ENCODE measurements around the gene CCRL2. TPM values are rescaled to one million over a fixed set of nuclear protein-coding genes. Genes with fewer than 3 reads are reported as not detected.

Gene CCRL2
- total RNA-seq, 4 donors from 2014 or later = 0.88 to 3.2 (median 1.7) TPM

DNA sequence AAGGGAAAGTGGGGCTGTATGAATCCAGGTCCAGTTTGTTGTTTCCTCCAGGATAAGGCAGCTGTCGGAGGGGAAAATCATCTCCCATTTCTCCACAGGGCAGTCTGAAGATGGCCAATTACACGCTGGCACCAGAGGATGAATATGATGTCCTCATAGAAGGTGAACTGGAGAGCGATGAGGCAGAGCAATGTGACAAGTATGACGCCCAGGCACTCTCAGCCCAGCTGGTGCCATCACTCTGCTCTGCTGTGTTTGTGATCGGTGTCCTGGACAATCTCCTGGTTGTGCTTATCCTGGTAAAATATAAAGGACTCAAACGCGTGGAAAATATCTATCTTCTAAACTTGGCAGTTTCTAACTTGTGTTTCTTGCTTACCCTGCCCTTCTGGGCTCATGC lies 911 bp downstream of the CCRL2 start:
- Histone ChIP-seq H3K9me3 (no peaks in the 10 kb centered on the region), H3K4me3 (no peak overlapping the region), H3K4me1 (peaks cover 0 to 7% of the 10 kb centered on the region in 2 donors), H3K27ac (peak overlapping the region; percentile 50 to 72), H3K36me3 (no peaks in the 10 kb centered on the region), H3K27me3 (no peaks in the 10 kb centered on the region)
- intact Hi-C loops (cut with DNase I; ENCODE audit: low total_unique reads) = no loop called here
- TF ChIP-seq POLR2A (IDR thresholded peaks at IDR 0.05) = no peak
- TF ChIP-seq, protein P1, sequence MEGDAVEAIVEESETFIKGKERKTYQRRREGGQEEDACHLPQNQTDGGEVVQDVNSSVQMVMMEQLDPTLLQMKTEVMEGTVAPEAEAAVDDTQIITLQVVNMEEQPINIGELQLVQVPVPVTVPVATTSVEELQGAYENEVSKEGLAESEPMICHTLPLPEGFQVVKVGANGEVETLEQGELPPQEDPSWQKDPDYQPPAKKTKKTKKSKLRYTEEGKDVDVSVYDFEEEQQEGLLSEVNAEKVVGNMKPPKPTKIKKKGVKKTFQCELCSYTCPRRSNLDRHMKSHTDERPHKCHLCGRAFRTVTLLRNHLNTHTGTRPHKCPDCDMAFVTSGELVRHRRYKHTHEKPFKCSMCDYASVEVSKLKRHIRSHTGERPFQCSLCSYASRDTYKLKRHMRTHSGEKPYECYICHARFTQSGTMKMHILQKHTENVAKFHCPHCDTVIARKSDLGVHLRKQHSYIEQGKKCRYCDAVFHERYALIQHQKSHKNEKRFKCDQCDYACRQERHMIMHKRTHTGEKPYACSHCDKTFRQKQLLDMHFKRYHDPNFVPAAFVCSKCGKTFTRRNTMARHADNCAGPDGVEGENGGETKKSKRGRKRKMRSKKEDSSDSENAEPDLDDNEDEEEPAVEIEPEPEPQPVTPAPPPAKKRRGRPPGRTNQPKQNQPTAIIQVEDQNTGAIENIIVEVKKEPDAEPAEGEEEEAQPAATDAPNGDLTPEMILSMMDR (IDR thresholded peaks at IDR 0.05) = no peak
- no peak for DNase-seq

DNA sequence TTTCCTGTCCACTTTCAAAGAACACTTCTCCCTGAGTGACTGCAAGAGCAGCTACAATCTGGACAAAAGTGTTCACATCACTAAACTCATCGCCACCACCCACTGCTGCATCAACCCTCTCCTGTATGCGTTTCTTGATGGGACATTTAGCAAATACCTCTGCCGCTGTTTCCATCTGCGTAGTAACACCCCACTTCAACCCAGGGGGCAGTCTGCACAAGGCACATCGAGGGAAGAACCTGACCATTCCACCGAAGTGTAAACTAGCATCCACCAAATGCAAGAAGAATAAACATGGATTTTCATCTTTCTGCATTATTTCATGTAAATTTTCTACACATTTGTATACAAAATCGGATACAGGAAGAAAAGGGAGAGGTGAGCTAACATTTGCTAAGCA lies 1.8 kb downstream of the CCRL2 start:
- Histone ChIP-seq H3K4me3 (no peak overlapping the region), H3K4me1 (peaks cover 0 to 7% of the 10 kb centered on the region in 2 donors), H3K9me3 (no peaks in the 10 kb centered on the region), H3K27me3 (no peaks in the 10 kb centered on the region), H3K27ac (peak overlapping the region in 1 of 2 donors; percentile 72), H3K36me3 (no peaks in the 10 kb centered on the region)
- intact Hi-C loops (cut with DNase I; ENCODE audit: low total_unique reads) = no loop called here
- TF ChIP-seq, protein P1 (IDR thresholded peaks at IDR 0.05) = no peak
- no peak for TF ChIP-seq POLR2A (IDR thresholded peaks at IDR 0.05)
- no peak for DNase-seq

DNA sequence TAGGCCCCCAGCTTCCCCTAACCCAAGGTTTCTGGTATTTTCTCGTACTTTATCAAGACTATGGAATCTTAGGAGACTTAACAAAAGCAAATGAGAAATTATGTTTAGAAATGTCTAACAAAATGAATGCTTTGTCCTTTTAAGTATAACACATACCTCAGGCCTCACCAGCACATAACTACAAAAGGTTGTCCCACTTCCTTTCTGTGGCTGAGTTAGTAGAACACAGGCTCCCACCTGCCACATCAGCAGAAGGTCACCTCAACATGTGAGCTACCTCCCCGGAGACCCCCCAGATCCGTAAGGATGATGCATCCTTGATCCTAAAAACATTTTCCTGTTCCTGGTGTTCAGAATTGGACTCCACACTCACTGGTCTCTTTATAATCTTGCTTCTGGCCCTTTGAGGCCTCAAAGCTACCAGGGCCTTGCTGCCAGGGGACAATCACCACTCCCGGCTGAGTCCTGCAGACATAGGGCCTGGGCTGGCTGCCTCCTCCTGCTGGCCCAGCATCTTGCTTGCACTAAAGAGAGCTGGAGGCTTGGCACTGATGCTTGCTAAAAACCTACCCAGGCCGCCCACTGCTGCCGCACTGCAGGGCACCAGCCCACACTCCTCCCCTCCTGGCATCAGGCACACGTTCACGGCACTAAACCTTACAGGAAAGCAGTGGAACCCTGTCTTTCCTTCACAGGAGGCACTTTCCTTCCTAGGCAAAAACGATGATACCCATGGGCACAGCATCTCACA lies 2.9 kb downstream of the CCRL2 start:
- TF ChIP-seq POLR2A (IDR thresholded peaks at IDR 0.05) = no peak
- TF ChIP-seq, protein P1 (IDR thresholded peaks at IDR 0.05) = no peak
- Histone ChIP-seq H3K9me3 (no peaks in the 10 kb centered on the region), H3K27ac (no peak overlapping the region), H3K36me3 (no peaks in the 10 kb centered on the region), H3K27me3 (no peaks in the 10 kb centered on the region), H3K4me3 (no peak overlapping the region), H3K4me1 (peaks cover 0 to 7% of the 10 kb centered on the region in 2 donors)
- intact Hi-C loops (cut with DNase I; ENCODE audit: low total_unique reads) = no loop called here
- DNase-seq = no peak

DNA sequence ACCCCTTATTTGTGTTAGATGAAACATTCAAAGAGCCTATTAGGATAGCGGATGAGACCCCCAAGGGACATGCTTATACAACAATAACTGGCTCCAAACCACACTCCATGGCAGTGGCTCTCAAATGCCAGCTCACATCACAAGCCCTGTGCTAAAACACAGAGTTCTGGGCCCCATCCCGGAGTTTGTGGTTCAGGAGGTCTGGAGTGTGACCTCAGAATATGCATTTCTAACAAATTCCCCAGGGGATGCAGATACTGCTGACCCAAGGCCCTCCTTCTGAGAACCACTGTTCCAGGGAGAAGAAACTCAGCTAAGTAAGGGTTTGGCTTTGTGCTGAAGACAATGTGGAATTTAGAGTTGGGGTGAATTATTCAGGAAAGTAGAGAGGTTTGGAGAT lies 3.6 kb downstream of the CCRL2 start:
- Histone ChIP-seq H3K36me3 (no peaks in the 10 kb centered on the region), H3K27ac (no peak overlapping the region), H3K27me3 (no peaks in the 10 kb centered on the region), H3K4me1 (peaks cover 0 to 7% of the 10 kb centered on the region in 2 donors), H3K4me3 (no peak overlapping the region), H3K9me3 (no peaks in the 10 kb centered on the region)
- intact Hi-C loops (cut with DNase I; ENCODE audit: low total_unique reads) = no loop called here
- no peak for TF ChIP-seq POLR2A (IDR thresholded peaks at IDR 0.05)
- TF ChIP-seq, protein P1 (IDR thresholded peaks at IDR 0.05) = no peak
- no peak for DNase-seq

DNA sequence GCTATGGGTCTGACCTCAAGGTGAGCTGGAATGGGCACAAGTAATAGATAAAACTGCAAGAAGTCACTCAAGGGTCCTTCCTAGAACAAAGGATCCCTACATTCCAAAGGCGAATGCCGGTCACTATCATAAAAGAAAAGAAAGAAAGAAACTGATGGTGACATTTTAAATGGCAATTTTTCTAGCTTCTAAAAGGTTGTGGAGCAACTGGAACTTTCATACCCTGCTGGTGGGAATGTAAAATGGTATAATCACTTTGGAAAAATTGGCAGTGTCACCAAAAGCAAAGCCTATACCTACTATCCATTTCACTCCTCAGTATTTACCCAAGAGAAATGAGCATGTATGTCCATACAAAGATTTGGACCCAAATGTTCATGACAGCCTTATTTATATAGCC lies 4.2 kb downstream of the CCRL2 start:
- H3K36me3 ChIP-seq = no peaks in the 10 kb centered on the region
- H3K9me3 ChIP-seq = no peaks in the 10 kb centered on the region
- no peaks in the 10 kb centered on the region for H3K27me3 ChIP-seq
- TF ChIP-seq, protein P1 (IDR thresholded peaks at IDR 0.05) = no peak
- TF ChIP-seq POLR2A (IDR thresholded peaks at IDR 0.05) = no peak
- no peak overlapping the region for H3K4me3 ChIP-seq
- peaks cover 0 to 7% of the 10 kb centered on the region in 2 donors for H3K4me1 ChIP-seq
- no peak for DNase-seq
- intact Hi-C loops (cut with DNase I; ENCODE audit: low total_unique reads) = no loop called here
- H3K27ac ChIP-seq = no peak overlapping the region

Measured in uterus (tissue), 4 donors.